CD4-positive, alpha-beta T cell (primary cell): Measurements from ENCODE around the gene ATP12A. TPM values are rescaled to one million over a fixed set of nuclear protein-coding genes. Genes with fewer than 3 reads are reported as not detected.

Experiments used
- ATAC-seq: fragments of 200-7000 bp; cut with Tn5 transposase; one replicate; pipeline ENCODE4 v1.10.0; 2022; ENCODE audit warnings: mild to moderate bottlenecking; ENCODE audit not compliant: poor library complexity
- CTCF ChIA-PET: fragments of 350-600 bp; sonication (Branson Sonifier 250); formaldehyde crosslinking; loops from one replicate; lab custom pipeline; 2021; ENCODE audit warnings: antibody characterized with exemption, inconsistent platforms; lab: Charles Lee
- POLR2A ChIA-PET: fragments of 350-600 bp; sonication (Branson Sonifier 250); formaldehyde crosslinking; loops from one replicate; lab custom pipeline; 2021; ENCODE audit warnings: antibody characterized with exemption, inconsistent platforms; lab: Charles Lee
- DNase-seq, 14 experiments: peaks; one replicate each; pipeline ENCODE4 v3.0.0-alpha.2; 2013 to 2020; ENCODE audit warnings: mixed read lengths in 2 of 14
- H3K27ac ChIP-seq, 2 donors: one replicate each; pipeline versions ENCODE4 v1.5.1 to v1.7.0; 2013; ENCODE audit warnings: low read length in 2 of 2, low read depth in 1 of 2, mild to moderate bottlenecking in 1 of 2
- H3K27me3 ChIP-seq, 2 experiments: 1 replicate in 1 of 2; 2 replicates in 1 of 2; pipeline versions ENCODE4 v1.6.1 to v1.7.0; 2013; ENCODE audit warnings: low read length in 2 of 2, control low read depth in 1 of 2, mild to moderate bottlenecking in 1 of 2, moderate library complexity in 1 of 2; ENCODE audit not compliant: insufficient read depth in 2 of 2, control insufficient read depth in 1 of 2
- H3K36me3 ChIP-seq: one replicate; pipeline ENCODE4 v1.6.1; 2013; ENCODE audit warnings: low read length, control low read depth; ENCODE audit not compliant: insufficient read depth
- H3K4me1 ChIP-seq: one replicate; pipeline ENCODE4 v1.6.1; 2013; ENCODE audit warnings: low read length, control low read depth; ENCODE audit not compliant: insufficient read depth
- H3K4me3 ChIP-seq: one replicate; pipeline ENCODE4 v1.5.1; 2013; ENCODE audit warnings: mild to moderate bottlenecking, low read length, moderate library complexity
- H3K9me3 ChIP-seq, 2 experiments: 1 replicate in 1 of 2; 2 replicates in 1 of 2; pipeline versions ENCODE4 v1.6.1 to v1.7.0; 2013; ENCODE audit warnings: low read length in 2 of 2, mild to moderate bottlenecking in 2 of 2, control low read depth in 1 of 2, moderate library complexity in 1 of 2; ENCODE audit not compliant: control insufficient read depth in 1 of 2, insufficient read depth in 1 of 2
- H3K27ac Mint-ChIP-seq: one replicate; pipeline ENCODE4 v1.8.0; 2020; ENCODE audit warnings: mixed read lengths
- H3K27me3 Mint-ChIP-seq: one replicate; pipeline ENCODE4 v1.8.0; 2021; ENCODE audit warnings: mixed read lengths
- H3K36me3 Mint-ChIP-seq: one replicate; pipeline ENCODE4 v1.8.0; 2021; ENCODE audit warnings: low read depth, mixed read lengths
- H3K4me1 Mint-ChIP-seq: one replicate; pipeline ENCODE4 v1.8.0; 2021; ENCODE audit warnings: low read depth, mixed read lengths
- H3K4me3 Mint-ChIP-seq: one replicate; pipeline ENCODE4 v1.8.0; 2020; ENCODE audit warnings: mild to moderate bottlenecking, mixed read lengths
- H3K9me3 Mint-ChIP-seq: one replicate; pipeline ENCODE4 v1.8.0; 2020; ENCODE audit warnings: mixed read lengths
- intact Hi-C, 2 experiments: fragments of 100-400 bp; cut with DNase I in 1 of 2; cut with micrococcal nuclease in 1 of 2; formaldehyde crosslinking; loops; one replicate each; pipeline versions ENCODE4 v1.15.1 to v1.9.0; 2023 to 2025; cut with DNase I, micrococcal nuclease
- total RNA-seq, 174 experiments: library from RNA in 2 of 174; stranded (reverse) in 2 of 174; gene quantifications; one replicate each; pipeline ENCODE4 v1.2.3 and lab custom pipeline; 2021 to 2026
- TF ChIP-seq, protein P1 (sequence below): fragments of 200-600 bp; IDR thresholded peaks from one replicate; pipeline ENCODE4 v1.8.0; 2022; ENCODE audit warnings: antibody characterized with exemption, mild to moderate bottlenecking

Gene ATP12A
- total RNA-seq, 2 experiments from 2014 or later: 0.05 to 0.06 TPM

DNA sequence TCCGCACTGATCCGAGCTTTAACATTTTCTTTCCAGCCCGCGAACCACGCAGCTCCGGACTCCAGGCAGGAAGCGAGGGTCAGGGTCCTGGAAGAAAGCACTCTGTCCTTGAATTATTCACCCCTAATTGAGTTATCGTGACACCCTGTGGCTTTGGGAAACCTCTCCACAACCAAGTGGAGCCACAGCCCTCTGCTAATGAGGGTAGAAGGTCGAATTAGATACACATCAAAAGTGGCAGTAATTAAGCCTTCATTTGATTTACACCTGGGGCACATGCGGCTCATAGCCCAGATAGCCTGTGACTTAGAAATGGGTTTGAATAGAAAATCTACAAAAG lies 67.8 kb downstream of the ATP12A start:
- H3K9me3 ChIP-seq: peaks cover 0 to 6% of the 10 kb centered on the region in 2 experiments
- Mint-ChIP-seq H3K27me3 (peaks cover 52% of the 10 kb centered on the region), H3K4me3 (peak overlapping the region; percentile 4), H3K36me3 (no peaks in the 10 kb centered on the region), H3K9me3 (no peaks in the 10 kb centered on the region), H3K4me1 (peaks cover 8% of the 10 kb centered on the region), H3K27ac (no peak overlapping the region)
- H3K27ac ChIP-seq: no peak overlapping the region
- ChIA-PET CTCF (no interaction called here), POLR2A (no interaction called here)
- TF ChIP-seq, protein P1, sequence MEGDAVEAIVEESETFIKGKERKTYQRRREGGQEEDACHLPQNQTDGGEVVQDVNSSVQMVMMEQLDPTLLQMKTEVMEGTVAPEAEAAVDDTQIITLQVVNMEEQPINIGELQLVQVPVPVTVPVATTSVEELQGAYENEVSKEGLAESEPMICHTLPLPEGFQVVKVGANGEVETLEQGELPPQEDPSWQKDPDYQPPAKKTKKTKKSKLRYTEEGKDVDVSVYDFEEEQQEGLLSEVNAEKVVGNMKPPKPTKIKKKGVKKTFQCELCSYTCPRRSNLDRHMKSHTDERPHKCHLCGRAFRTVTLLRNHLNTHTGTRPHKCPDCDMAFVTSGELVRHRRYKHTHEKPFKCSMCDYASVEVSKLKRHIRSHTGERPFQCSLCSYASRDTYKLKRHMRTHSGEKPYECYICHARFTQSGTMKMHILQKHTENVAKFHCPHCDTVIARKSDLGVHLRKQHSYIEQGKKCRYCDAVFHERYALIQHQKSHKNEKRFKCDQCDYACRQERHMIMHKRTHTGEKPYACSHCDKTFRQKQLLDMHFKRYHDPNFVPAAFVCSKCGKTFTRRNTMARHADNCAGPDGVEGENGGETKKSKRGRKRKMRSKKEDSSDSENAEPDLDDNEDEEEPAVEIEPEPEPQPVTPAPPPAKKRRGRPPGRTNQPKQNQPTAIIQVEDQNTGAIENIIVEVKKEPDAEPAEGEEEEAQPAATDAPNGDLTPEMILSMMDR: no peak
- intact Hi-C loops: no loop called here
- H3K27me3 ChIP-seq: peaks cover 19 to 25% of the 10 kb centered on the region in 2 experiments
- DNase-seq: no peak
- ATAC-seq: no peak
- H3K4me1 ChIP-seq: peaks cover 11% of the 10 kb centered on the region
- no peak overlapping the region for H3K4me3 ChIP-seq
- H3K36me3 ChIP-seq: no peaks in the 10 kb centered on the region

DNA sequence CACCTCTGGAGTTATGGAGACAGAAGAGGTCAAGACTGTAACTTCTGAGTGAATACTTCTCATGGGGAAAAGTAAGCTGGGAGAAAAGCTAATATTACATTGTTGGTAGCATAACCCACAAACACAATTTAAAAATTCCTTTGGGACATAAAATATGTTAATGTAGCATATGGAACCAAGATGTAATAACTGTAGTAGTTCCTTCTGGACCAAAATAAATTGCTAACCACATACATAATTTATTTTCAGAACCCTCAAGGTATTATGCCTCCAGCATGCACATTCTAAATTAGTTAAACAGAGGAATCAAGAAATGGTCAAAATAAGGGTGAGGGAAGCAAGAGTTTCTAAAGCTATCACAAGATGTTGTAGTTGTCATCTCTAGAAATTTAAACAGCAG lies 79.0 kb downstream of the ATP12A start:
- H3K9me3 Mint-ChIP-seq: no peaks in the 10 kb centered on the region
- H3K36me3 Mint-ChIP-seq: no peaks in the 10 kb centered on the region
- intact Hi-C loops: no loop called here
- H3K4me1 ChIP-seq: no peaks in the 10 kb centered on the region
- H3K4me3 ChIP-seq: no peak overlapping the region
- H3K27ac Mint-ChIP-seq: no peak overlapping the region
- peaks cover 20% of the 10 kb centered on the region for H3K27me3 Mint-ChIP-seq
- POLR2A ChIA-PET: no interaction called here
- H3K27me3 ChIP-seq: peaks cover 6 to 10% of the 10 kb centered on the region in 2 experiments
- no peak overlapping the region for H3K4me3 Mint-ChIP-seq
- no peaks in the 10 kb centered on the region for H3K36me3 ChIP-seq
- CTCF ChIA-PET: no interaction called here
- H3K27ac ChIP-seq: no peak overlapping the region
- no peak for ATAC-seq
- DNase-seq: no peak
- H3K9me3 ChIP-seq: peaks cover 0 to 4% of the 10 kb centered on the region in 2 experiments
- TF ChIP-seq, protein P1: no peak
- H3K4me1 Mint-ChIP-seq: no peaks in the 10 kb centered on the region

Other genes with a start within 250 kb of the ATP12A start
- 10 to 100 TPM; 29.5 to 29.6 TPM for gene PARP4, start 167.6 kb upstream of the ATP12A start, total RNA-seq
- gene RNF17, start 83.8 kb downstream of the ATP12A start, total RNA-seq: under 1 TPM; 0.25 to 0.28 TPM